HuH-7.5 (cell line): ENCODE data around the gene RAD51B.
"Not testable (repeated sequence)": the region's sequence is repeated elsewhere in the genome, so short reads cannot be mapped to it uniquely, and the experiment has no call there.

ENCODE experiments used
- DNase-seq: peaks from one replicate; pipeline ENCODE4 v3.0.0; 2011; ENCODE audit warnings: low spot score

The RAD51B gene

GRCh38 chr14:68414121-68414520, 594.5 kb downstream of the RAD51B start:
- no peak for DNase-seq

DNA sequence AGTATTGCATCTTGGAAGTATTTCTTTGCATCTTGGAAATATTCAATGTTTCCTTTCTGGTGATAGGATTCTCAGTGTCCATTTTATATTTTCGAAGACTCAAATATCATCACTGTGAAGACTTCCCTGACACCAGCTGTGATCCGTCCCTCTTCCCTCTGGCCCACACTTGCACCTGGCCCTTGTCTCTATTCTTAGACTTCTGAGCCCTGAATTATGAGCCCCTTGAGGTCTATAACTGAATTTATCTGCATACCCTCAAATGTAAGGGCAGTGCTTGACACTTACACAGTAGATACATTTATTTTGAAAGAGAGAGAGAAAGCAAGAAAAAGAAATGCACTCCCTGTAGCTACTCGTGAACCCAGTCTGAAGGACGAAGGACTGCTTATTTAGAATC, 596.6 kb downstream of the RAD51B start:
- DNase-seq: no peak

DNA sequence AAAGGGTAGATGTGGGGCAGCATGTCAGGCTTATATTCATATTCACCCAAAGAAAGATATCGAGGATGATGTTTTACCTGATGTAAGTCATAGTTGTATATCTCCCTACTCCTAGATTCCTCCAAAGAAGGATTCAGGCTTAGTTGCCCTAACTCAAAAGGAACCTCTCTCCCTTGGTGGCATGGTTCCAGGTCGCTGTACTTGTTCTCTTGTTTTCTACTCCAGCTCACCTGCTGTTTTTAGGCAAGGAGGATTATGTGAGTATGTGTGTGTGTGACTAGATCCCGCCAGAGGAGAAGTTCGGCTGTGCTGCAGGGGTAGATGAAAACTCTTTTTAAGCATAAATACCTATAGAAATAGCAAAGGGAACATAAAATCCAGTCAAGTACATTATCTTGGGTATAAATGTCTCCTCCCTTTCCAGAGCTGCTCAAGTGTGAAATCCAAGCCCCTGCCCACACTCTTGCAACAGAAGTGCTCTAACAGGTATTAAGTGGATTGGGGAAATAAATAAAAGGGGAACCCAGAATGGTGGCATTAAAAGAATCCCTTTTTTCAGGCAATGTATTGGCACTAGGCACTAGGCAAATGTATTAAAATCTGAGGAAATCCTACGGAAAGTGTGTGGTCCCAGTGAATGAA, 597.6 kb downstream of the RAD51B start:
- DNase-seq: no peak

DNA sequence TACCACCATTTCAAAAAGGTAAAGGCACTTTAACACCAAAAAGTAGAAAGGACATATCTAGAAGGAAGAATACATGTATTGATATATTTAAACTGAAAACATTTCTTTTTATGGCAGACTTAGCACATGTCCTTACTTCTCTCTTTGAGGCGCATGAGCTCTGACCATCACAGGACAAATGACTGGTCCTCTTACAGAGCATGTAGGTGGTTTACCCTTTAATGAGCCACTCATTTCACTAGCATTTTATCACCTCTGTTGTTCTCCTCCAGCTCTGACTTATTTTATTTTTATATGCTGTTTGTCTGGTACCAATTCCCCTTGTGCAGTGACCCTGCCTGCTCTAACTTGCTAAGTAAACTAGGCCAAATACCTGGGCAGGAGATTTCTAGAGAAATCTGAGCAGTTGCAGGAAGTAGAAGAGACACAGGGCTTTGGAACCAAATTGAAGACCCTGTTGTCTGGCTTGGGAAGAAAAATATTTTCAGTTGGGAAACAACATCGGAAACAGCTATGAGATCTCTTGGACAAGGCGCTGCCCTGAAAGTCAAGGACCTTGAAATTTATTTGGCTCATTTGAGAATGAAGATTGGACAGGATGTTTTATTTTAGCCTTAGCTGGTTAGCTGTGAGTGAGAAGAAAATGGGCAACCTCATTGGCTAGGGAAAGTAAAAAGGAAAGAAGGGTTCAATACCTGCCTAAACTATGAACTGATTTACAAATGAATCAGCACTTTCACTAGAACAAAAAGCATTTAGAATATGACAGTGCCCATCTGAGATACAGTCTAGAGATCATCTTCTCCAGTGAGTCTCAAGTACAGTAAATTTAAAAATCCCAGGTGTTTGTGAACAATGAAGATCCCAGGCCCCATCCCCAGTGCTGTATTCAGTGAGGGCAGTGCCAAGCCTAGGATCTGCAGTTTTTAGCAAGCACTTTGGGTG, 598.9 kb downstream of the RAD51B start:
- no peak for DNase-seq

DNA sequence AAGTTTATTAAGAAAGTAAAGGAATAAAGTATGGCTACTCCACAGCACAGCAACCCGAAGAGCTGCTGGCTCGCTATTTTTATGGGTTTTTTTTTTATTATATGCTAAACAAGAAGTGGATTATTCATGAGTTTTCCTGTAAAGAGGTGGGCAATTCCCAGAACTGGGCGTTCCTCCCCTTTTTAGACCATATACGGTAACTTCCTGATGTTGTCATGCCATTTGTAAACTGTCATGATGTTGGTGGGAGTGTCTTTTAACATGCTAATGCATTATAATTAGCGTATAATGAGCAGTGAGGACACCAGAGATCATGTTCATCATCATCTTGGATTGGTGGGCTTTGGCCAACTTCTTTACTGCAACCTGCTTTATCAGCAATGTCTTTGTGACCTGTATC, 600.8 kb downstream of the RAD51B start:
- DNase-seq: no peak

- no peak for DNase-seq
These were observed 601.5 kb downstream of the RAD51B start for GRCh38 chr14:68421116-68421515.

GRCh38 chr14:68423686-68424085, 604.1 kb downstream of the RAD51B start:
- no peak for DNase-seq

GRCh38 chr14:68424443-68425172, 605.0 kb downstream of the RAD51B start:
- DNase-seq: no peak

GRCh38 chr14:68426661-68427549, 607.3 kb downstream of the RAD51B start:
- DNase-seq: no peak

- no peak for DNase-seq
These were observed 607.9 kb downstream of the RAD51B start for GRCh38 chr14:68427550-68427890.

DNA sequence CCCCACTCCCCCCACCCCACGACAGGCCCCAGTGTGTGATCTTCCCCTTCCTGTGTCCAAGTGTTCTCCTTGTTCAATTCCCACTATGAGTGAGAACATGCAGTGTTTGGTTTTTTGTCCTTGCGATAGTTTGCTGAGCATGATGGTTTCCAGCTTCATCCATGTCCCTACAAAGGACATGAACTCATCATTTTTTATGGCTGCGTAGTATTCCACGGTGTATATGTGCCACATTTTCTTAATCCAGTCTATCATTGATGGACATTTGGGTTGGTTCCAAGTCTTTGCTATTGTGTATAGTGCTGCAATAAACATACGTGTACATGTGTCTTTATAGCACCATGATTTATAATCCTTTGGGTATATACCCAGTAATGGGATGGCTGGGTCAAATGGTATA, 609.3 kb downstream of the RAD51B start:
- not testable (repeated sequence) for DNase-seq

DNA sequence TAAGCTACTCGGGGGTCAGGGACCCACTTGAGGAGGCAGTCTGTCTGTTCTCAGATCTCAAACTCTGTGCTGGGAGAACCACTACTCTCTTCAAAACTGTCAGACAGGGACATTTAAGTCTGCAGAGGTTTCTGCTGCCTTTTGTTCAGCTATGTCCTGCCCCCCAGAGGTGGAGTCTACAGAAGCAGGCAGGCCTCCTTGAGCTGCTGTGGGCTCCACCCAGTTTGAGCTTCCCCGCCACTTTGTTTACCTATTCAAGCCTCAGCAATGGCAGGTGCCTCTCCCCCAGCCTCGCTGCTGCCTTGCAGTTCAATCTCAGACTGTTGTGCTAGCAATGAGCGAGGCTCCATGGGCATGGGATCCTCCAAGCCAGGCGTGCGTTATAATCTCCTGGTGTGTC, 614.6 kb downstream of the RAD51B start:
- DNase-seq: not testable (repeated sequence)

DNA sequence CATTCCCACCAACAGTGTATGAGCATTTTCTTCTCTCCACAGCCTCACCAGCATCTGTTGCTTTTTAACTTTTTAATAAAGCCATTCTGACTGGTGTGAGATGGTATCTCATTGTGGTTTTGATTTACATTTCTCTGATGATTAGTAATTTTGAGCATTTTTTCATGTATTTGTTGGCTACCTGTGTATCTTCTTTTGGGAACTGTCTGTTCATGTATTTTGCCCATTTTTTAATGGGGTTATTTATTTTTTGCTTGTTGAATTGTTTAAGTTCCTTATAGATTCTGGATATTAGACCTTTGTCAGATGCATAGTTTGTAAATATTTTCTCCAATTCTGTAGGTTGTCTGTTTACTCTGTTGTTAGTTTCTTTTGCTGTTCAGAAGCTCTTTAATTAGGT, 616.1 kb downstream of the RAD51B start:
- not testable (repeated sequence) for DNase-seq

- DNase-seq: no peak
These were observed 620.1 kb downstream of the RAD51B start for GRCh38 chr14:68439676-68440075.

DNA sequence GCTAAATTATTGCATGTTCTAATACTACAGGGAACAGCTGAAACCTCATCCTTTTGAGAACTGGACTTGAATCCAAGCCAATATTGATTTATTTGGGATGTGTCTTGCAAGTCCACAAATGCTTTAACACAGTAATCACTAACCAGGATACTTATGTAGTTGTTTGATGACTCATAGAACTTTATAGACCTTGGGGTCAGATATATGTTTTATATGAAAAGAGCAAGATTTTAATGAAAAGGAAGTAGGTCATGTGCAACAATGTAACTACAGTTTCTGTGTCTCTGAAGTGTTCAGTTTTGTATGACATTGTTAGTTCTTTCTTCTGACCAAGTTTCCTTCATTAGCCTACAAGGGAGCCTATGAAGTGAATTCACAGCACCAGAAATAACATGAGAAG, 621.2 kb downstream of the RAD51B start:
- DNase-seq: no peak

DNA sequence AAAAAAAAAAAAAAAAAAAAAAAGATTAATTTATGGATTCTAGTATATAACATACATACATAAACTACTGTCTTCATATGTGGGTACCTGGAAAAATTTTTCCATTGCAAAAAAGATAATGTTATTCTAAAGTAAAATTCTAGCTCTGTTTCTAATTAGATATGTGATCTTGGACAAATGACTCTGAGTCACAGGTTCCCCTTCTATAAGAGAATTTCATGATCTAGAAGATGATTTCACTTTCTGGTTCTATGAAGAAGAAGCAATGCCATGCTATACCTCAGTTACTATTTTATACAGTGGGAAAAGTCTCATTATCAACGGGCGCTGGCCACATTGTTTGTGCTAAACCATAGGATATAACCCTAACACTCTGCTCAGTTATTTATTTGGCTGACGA, 622.0 kb downstream of the RAD51B start:
- no peak for DNase-seq

DNA sequence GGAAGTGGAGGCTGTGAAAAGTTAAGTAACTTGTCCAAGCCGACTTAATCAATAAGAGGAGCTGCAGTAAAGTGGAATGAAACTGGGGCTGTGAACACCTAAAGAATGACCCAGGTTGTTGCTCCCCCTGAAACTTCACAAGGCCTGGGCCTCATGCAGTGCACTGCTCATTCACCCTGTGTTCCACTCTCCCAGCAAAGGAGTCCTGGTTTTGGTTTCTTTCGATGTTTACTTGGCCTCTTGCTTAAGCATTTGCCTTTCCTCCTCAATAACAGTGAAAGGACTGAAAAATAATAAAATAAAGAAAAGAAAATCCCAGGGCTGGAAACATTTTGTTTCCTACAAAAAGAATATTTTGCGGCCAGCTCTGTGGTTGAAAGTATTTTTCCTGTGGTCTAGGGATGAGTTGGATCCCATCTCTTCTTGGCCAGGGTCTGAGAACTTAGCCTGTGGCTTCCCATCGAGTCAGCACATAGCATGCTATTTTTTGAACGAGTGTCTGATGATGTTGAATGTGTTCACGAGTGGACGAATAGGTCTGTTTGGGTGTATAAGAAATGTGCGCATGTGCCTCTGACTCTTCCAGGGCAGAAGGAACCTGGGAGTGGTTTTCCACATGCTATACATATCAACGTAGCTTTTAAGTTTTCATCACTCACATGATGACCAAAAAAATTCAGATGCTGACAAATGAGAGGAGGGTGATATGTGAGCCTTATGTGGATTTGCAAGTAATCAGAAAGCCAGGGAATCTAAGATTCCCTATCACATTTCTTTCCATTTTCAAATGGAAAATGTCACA, 623.5 kb downstream of the RAD51B start:
- DNase-seq: no peak

DNA sequence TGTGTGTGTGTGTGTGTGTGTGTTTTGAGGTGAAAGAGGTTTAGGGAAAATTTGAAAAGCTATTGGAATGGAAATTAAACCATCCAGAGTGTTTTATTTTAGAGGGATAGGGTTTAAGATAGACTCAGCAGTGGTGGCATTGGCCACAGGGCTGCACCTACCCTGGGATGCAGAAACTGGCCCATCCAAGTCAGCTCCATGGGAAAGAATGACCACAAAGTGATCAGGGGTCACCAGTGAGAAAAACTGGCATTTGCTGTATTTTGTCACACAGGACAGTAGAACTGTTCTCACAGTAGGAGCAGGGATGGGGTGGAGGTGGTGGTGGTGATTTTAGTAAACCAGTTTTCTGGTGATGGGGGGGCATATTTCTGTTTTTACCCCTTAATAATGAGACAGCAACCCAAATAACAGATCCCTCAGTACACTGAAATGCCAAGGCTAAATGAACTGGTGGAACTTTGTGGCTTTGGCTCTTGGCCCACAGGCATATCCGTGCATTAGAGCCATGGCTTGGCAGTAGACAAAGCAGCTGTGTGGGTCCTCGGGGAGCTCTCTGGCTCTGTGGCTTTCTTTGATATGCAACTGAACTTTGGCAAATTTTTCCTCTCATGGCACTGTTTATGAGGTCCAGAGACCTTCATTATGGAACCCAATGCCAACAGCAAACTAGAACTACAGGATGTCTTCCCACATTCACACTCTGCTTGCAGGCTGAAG, 625.0 kb downstream of the RAD51B start:
- DNase-seq: no peak

GRCh38 chr14:68446243-68447040, 626.9 kb downstream of the RAD51B start:
- DNase-seq: no peak
